ENCODE measurements around the gene SIK2.
"Not testable (repeated sequence)": the region's sequence is repeated elsewhere in the genome, so short reads cannot be mapped to it uniquely, and the experiment has no call there.

SIK2 gene

DNA sequence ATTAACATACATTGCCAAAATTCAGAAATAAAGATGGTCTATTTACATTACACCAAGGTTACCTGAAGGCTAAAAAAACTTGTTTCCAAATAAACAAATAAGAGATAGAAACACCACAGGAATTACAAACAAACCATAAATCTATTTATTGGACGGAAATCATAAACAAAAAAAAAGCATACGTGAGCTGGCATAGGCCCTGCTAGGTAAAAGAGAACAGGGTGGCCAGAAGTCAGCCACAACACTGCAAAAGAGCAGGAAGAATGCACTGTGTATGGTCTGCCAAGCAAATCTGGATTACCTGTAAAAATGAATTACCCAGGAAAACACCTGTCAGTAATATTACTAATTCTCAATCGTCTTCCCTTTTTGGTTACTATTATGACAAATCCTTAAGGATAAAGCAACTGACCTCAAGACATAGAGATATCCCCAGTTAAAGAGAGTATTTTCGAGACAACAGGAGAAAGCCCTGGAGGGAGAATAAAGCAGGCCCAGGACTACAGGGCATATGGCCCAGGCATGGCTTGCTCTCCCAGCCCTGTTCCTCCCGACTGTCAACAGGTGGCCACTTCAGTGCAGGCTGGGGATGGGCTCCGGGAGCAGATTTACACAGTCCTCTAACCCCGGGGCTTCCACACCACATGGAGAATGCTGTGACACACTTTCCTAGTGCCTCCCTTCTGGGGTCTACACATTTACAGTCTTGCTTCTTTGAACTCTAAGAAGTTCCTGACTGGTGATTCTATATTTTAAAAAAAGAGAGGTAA, 146.0 kb downstream of the SIK2 start:
- in situ Hi-C loops (cut with MboI; ENCODE audit: low sequenced_read_pairs): no loop called here

DNA sequence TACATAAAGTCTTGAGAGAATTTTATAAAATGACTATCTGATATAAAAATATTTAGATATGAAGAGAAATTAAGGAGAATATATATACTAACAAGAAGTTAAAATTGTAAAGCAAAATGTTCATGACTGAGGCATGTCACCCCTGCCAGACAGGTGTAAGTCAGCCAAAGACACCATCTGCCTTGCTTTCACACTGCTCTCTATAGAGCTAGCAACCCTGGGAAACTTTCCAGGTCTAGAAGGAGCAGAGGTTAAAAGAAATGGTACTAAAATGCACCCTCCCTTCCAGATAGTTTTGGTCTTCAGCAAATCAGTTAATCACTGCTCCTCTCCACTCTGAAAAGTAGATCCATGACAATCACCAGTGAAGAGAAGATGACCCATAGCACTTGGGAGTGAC, 147.4 kb downstream of the SIK2 start:
- in situ Hi-C loops (cut with MboI; ENCODE audit: low sequenced_read_pairs): no loop called here

DNA sequence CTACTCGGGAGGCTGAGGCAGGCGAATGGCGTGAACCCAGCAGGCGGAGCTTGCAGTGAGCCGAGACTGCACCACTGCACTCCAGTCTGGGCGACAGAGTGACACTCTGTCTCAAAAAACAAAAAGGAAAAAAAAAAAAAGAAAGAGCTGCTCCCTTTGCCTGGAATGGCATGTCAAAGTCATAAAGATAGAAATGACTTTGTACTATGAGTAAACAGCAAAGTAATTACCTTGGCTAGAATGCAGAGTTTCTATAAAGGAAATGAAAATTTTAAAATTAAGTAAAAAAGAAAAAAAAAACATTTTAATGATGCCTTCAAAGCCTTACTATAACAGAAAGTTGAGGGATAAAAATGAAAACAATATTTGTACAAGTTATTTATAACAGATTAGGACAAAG, 153.8 kb downstream of the SIK2 start:
- in situ Hi-C loops (cut with MboI; ENCODE audit: low sequenced_read_pairs): no loop called here

DNA sequence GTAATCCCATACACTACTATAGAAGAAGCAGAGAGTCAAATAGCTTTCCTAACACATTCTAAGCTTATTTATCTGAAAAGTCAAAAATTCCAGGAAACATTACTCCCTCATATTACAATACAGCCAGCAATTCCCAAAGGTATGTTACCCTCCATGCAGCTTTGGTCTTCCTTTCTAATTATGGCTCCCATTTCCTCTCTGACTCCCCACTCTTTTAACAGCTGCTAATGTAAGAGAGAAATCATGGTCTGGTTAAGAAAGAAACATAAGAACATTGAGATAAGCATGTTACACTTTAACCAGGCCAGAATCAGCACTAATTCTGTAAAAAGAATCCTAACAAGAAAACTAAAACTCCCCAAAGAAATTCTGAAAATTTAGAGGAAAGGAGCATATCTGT, 157.1 kb downstream of the SIK2 start:
- in situ Hi-C loops (cut with MboI; ENCODE audit: low sequenced_read_pairs): no loop called here

DNA sequence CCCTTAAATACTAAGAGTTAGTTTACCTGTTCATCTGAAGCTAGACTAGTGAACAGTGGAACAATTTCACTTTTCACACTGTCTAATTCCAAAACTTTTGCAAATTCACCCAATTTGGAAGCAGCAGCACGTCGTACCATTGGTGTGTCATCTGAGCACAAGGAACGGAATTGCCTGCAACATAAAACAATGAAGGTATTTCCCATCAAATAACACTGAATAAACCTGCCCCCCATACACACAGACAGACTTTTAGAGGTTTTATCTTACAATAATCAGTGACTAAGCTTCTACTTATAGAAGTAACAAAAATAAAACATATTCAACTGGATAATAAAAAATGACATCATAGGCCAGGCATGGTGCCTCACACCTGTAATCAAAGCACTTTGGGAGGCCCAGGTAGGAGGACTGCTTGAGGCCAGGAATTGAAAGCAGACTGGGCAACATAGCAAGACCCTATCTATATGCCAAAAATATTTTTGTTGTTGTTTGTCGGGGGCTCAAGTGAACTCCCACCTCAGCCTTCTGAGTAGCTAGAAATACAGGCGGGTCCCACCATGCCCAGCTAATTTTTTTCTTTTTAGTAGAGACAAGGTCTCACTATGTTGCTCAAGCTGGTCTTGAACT, 157.6 kb downstream of the SIK2 start:
- in situ Hi-C loops (cut with MboI; ENCODE audit: low sequenced_read_pairs): no loop called here

DNA sequence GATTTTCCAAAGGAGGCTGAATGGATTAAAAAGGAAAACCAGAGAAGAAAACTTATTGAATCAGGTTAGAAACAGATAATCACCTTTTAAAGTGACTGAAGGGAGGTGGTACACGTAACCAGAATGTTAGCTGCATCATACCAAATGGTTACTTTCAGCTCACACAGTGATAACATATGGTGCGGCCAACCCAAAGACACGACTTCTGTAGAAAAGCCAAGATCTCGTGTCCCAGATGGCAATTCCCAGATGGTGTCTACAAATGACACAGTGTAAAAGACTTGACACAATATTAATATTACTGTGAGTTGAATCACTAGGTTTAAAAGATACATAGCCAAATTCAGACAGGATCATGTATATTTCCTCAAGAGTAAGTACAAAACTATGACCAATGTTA, 158.8 kb downstream of the SIK2 start:
- in situ Hi-C loops (cut with MboI; ENCODE audit: low sequenced_read_pairs): no loop called here

DNA sequence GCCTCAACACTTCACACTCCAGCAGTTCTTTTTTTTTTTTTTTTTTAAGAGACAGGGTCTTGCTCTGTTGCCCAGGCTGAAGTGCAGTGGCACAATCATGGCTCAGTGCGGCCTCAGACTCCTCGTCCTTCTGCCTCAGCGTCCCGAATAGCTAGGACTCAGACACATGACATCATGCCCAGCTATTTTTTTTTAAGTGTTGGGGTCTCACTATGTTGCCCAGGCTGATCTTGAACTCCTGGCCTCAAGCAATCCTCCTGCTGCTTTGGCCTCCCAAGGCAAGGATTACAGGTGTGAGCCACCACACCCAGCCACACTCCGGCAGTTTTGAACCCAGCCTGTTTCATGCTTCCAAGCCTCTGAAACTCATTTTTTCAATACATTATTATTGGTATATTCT, 160.3 kb downstream of the SIK2 start:
- in situ Hi-C loops (cut with MboI; ENCODE audit: low sequenced_read_pairs): no loop called here

DNA sequence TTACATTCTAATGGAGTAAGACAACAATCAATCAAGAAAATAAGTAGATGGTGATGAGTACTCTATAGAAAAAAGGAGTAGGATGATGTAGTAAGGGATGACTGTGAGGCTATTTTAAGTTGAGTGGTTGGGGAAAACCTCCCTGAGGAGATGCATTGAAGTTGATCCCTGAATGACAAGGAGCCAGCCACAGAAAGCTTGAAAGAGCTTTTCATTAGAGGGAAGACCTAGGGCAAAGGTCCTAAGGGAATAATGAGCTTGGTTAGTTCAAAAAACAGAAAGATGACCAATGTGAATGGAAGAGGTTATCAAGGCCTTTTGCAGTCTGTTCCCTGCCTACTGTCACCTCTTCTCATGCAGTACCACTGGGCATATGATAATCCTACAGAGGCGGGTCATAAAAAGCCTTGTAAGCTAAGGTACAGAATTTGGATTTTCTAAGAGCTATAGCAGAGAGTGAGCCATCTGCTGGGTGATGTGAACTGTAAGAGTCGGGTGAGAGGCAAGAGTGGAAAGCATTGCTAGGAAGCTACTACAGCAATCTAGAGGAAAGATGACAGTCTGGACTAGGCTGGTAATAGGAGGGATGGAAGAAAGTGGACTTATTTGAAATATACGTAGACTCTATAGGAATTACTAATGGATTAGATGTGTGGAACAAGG, 160.9 kb downstream of the SIK2 start:
- in situ Hi-C loops (cut with MboI; ENCODE audit: low sequenced_read_pairs): no loop called here

DNA sequence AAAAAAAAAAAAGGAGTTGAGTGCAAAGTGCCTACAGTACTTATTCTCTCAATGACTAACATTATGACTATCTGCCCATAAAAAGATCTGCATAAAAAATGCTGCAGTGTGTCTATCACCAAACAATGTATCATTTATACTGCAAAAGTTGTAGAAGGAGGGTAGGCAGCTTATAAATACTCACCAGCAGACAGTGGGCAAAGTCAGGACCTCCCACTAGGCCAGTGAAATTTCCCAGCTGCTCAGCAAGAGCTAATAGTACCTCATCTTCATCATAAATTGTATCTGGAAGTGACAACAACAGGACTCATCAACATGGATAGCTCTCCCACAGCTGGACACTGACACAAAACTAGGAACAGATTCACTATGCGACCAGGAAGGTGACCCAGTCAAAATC, 162.4 kb downstream of the SIK2 start:
- in situ Hi-C loops (cut with MboI; ENCODE audit: low sequenced_read_pairs): no loop called here

DNA sequence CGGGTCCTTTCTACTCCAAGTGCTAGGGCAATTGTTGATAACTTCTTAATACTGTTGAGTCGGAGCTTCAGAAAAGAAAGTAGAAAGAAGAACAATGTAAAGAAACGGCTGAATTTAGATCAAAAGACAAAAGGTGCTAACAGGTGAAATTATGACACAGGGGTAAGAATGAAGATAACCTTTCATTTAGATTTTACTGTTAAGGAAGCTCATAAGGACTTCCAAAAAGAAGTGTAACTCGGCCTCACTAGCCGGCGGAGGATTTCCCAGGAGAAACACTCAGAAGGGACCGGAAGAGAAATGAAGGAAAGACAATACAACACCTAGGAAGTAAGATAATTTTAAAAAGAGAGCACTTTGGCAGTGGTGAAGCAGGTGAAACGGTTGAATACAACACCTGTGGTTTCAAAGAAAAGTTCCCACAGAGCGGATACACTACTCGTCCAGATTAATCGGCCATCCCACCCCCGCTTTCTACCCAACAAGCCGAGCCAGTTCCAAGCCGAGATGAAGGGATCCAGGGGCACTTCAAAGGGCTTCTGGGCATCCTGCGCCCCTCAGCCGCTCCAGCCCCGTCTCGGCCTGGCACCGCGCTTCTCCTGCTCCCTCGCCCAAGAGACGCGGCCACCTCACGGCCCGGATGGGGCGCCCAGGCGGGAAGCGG, 163.2 kb downstream of the SIK2 start:
- in situ Hi-C loops (cut with MboI; ENCODE audit: low sequenced_read_pairs): no loop called here

DNA sequence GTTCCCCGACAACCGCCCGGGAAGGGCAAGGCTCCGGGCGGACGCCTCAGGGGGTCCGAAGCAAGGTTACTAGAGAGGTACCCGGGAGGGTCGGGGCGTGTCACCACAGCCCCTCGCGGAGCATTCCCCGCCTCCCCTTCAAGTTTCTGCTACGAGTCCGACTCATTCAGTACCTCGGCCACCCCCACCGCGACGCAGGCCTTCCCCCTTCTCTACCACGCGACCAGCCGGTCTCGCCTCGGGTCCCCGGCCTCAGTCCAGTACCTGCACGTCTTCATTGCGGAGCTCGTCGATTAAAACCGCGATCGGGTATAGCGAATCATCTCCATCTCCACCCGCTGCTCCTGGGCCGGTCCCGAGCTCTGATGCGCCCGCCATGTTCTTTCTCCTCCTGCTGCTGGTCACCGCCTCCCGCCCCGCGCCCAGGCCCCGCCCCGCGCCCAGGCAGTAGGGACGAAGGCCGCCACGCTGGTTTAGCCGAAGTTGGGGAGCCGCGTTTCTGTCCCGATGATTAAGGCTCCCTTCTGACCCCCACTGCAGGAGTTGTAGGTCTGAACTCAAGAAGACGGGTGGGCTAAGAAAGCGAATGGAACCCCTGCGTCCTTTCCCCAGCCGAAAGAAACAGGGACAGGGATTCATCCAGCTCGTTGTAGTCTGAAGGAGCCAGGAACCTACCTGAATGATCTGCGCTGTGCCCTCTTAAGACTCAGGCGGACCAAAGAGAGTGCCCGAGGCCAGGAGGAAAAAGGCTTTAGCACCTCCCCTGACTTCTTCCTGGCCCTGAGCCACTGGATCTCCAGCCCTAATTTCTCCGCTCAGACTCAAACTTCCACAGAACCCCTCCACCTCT, 164.0 kb downstream of the SIK2 start, which contains the start of gene PPP2R1B:
Gene PPP2R1B, minus strand, starts transcription at position 406 of the 850 bp plus-strand sequence. Its CDS starts 28 bp downstream, at position 378.
- in situ Hi-C loops (cut with MboI; ENCODE audit: low sequenced_read_pairs): no loop called here

DNA sequence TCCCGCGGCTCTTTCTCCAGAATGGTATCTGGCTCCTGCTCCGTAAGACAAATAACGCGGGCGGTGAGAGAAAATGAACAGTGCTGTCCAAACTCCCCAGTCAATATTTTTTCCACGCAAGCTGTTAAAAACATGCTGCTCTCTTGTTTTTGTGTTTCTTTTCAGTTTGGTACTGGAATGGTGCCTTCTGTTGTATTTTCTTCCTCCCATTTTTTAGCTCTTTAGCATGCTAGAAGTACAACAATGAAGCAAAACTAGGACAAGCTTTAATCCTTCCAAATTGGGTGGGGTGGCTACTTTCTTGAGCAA, 164.5 kb downstream of the SIK2 start:
- in situ Hi-C loops (cut with MboI; ENCODE audit: low sequenced_read_pairs): no loop called here

DNA sequence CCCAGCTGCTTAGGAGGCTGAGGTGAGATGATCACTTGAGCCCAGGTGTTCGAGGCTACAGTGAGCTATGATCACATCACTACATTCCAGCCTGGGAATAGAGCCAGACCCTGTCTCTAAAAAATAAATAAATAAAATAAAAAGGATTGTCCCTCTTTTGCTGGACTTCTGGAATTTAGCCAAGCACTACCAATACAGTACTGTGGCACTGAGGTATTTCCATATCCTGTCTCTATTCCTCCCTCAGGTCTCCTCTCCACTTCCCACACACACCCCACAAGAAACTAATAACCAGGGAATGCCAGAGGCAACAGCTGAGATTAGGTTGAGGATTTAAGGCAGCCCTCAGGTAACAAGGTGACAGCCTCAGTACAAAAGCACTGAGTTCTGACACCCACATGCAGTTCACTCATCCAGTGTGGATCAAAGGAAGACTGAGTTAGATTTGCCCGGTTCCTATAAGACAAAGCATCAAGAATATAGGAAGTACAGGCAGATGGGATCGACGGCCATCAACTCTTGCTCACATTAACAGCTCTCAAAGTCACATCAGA, 168.4 kb downstream of the SIK2 start:
- in situ Hi-C loops (cut with MboI; ENCODE audit: low sequenced_read_pairs): no loop called here

DNA sequence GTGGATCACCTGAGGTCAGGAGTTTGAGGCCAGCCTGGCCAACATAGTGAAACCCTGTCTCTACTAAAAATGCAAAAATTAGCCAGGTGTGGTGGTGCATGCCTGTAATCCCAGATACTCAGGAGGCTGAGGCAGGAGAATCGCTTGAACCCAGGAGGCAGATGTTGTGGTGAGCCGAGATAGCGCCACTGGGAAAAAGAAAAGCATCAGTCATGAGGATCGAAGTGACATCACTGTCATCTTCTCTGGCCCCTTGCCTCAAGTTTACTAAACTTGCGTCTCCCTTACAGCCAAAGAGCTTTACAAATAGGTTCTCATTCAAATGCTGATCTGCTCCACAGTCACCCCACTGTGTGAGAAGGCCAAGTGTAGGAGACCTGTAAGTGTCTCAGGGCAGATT, 169.0 kb downstream of the SIK2 start:
- in situ Hi-C loops (cut with MboI; ENCODE audit: low sequenced_read_pairs): not testable (repeated sequence)

DNA sequence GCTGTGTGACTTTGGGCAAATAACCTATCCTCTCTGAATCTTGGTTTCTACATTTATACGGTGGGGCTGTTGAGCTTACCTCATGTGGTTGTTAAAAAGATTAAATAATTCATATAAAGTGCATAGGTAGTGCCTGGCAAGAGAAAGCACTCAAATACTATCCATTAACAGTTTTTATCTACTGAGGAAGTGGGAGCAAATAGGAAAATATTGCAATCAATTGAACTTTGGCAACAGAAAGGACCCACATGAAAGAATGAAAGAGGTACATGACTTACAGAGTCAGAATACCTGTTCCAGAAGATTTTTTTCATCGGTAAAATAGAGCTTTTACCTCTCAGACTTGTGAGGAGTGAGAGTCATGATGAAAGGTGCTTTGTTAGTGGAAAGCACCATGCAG, 170.3 kb downstream of the SIK2 start:
- in situ Hi-C loops (cut with MboI; ENCODE audit: low sequenced_read_pairs): no loop called here

DNA sequence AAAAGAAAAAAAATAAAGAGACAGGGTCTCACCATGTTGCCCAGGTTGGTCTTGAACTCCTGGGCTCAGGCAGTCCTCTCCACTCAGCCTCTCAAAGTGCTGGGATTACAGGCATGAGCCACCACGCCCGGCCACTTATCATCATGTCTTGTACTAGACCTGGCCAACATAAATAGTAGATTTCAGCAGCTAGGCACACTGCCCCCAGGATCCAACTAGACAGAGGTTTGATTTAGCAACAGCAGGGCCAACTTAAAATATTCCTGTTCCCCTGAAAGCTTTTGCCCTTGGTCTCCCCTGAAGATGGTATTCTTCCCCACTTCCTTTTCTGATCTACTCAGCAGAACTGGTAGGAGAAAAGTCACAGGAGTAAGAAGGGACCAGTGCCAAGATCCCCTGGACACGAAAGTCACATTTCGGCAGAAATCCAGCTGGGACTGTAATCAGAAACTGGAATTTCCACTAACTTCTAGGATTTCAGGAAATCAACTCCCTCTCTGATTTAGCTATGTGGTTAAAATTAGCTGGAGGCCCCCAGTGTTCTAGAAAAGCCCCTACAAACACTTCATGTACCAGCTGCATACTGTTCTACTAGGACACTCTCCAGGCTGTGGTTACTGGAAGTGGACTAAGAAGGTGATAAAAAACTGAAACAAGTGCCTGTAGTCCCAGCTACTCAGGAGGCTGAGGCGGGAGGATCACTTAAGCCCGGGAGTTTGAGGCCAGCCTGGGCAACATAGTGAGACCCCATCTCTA, 172.9 kb downstream of the SIK2 start:
- in situ Hi-C loops (cut with MboI; ENCODE audit: low sequenced_read_pairs): no loop called here

DNA sequence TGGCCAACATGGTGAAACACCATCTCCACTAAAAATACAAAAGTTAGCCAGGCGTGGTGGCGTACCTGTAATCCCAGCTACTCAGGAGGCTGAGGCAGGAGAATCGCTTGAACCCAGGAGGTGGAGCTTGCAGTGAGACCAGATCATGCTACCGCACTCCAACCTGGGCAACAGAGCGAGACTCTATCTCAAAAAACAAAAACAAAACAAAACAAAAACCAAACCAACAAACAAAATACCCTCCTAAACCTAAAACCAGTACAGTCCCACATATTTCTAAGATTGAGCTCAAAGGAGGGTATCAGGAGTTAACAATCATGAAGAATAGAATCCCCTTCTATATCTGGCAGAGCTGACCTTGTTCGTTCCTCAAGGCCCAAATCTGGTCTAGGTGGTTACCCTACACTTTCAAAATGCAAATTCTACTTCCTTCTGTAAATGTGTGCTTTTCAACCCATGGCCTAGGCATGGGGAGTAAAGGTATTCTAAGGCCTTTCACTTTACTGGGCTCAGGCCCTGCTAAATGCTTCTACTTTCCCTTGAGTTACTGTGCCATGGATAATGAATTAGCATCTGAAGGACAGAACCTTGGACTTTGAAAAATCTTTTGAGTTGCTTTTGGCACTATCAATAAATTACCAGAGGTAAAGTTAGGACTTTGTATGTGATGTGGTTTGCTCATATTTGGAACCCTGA, 174.3 kb downstream of the SIK2 start:
- in situ Hi-C loops (cut with MboI; ENCODE audit: low sequenced_read_pairs): no loop called here

DNA sequence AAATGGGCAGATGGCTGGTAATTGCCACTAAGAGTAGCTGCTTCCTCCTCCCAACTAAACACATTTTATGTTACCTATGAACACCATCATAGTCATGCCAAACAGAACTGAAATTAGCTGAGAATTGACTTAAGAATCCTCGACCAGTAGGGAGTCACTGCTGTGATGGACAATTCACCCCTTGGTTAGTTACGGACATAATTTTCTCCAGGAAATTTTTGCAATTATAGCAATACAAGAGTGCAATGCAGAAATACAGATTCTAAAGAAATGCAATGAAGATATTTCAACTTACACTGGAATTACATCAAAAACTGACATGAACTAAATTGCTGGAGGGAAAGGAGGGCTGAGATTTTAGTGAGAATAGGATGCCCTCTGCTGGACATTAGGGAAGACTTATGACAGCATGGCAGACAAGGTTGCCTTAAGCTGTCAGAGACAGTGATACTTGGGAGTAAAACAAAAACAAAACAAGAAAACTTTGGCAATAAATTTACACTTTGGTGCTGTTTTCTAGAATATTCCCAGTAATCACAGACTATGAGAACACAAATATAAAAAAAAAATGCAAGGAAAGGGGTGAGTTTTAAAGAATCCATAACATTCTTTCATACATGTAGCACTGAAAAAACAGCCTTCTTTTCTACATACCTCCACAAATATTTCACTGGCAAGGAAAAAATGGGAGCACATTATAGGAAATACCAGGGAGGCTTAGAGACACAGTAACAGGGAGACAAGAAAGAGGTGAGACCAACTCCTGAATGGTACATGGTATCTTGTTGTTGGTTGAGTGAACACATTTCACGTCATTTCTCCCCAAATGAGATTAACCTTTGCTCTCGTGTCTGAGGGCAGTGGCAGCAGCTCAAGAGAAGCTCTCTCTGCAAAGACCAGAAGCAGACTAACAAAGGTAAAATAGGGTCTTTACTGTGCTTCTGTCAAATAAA, 175.1 kb downstream of the SIK2 start:
- in situ Hi-C loops (cut with MboI; ENCODE audit: low sequenced_read_pairs): no loop called here
